Progenitor cell of endocrine pancreas (in vitro differentiated cells): ENCODE results near the gene CERK. TPM values are rescaled to one million over a fixed set of nuclear protein-coding genes. Genes with fewer than 3 reads are reported as not detected.
"Not testable (repeated sequence)": the region's sequence is repeated elsewhere in the genome, so short reads cannot be mapped to it uniquely, and the experiment has no call there.

Experiments used
- DNase-seq: peaks from one replicate; pipeline ENCODE4 v3.0.0; 2021; ENCODE audit warnings: low spot score; ENCODE audit not compliant: unreplicated experiment
- H3K27ac Mint-ChIP-seq: 2 replicates; pipeline ENCODE4 v1.8.0; 2021; ENCODE audit warnings: mild to moderate bottlenecking, moderate library complexity, mixed read lengths
- H3K27me3 Mint-ChIP-seq: 2 replicates; pipeline ENCODE4 v1.8.0; 2021; ENCODE audit warnings: mixed read lengths
- H3K36me3 Mint-ChIP-seq: 2 replicates; pipeline ENCODE4 v1.8.0; 2022; ENCODE audit warnings: mixed read lengths; ENCODE audit not compliant: insufficient read depth
- H3K4me1 Mint-ChIP-seq: 2 replicates; pipeline ENCODE4 v1.8.0; 2021; ENCODE audit warnings: low read depth, mixed read lengths
- H3K4me3 Mint-ChIP-seq: 2 replicates; pipeline ENCODE4 v1.8.0; 2021; ENCODE audit warnings: low read depth, mild to moderate bottlenecking, moderate library complexity, mixed read lengths
- H3K9me3 Mint-ChIP-seq: 2 replicates; pipeline ENCODE4 v1.8.0; 2021; ENCODE audit warnings: low read depth, mixed read lengths
- total RNA-seq: library from RNA; stranded (reverse); gene quantifications from 2 replicates; pipeline ENCODE4 v1.2.1, GENCODE V29; 2021
- TF ChIP-seq, protein P1 (sequence below): fragments of 200-600 bp; sonication (generic); IDR thresholded peaks from one replicate; pipeline ENCODE4 v1.5.0; 2021; ENCODE audit warnings: antibody characterized with exemption, mild to moderate bottlenecking; ENCODE audit not compliant: unreplicated experiment

CERK gene
- total RNA-seq, 1 donor from 2014 or later: 62.0 TPM

DNA sequence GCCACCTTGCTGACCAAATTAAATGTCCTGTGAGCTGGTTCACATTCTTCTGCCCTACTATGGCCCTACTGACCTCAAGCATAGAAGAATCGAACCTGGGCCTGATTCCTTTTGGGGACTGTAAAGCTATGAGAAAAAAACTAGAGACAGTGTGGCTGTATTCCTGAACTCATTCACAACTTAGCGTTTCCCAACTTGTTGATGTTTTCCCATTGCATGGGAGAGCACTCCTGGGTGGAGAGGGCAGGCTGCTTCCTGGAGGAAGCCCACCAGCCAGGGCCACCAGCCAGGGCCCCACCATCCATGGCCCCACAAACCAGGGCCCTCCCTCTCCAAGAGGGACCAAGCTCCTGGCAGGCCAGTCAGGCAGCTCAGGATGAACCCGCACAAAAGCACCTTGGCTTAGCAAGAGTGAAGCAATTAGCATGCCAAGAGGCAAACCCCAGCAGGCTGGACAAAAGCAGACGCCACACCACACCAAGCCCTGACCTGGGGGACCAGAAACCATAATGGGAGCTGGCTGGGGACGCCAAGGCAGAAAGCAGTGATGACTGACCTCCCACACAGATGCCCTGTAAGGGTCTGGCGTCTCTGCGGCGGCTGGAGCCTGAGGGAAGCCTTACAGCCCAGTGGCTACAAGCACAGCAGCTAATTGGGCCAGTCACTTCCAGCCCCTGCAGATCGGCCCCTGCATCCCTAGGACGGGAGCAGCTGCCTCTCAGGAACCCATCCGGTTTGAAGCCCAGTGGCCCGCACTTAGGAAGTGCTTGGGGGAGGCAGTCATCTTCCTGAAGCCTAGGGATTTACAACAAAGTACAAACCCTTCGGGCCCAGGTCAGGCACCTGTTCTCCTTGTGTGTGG lies 2.1 kb downstream of the CERK start:
- TF ChIP-seq, protein P1, sequence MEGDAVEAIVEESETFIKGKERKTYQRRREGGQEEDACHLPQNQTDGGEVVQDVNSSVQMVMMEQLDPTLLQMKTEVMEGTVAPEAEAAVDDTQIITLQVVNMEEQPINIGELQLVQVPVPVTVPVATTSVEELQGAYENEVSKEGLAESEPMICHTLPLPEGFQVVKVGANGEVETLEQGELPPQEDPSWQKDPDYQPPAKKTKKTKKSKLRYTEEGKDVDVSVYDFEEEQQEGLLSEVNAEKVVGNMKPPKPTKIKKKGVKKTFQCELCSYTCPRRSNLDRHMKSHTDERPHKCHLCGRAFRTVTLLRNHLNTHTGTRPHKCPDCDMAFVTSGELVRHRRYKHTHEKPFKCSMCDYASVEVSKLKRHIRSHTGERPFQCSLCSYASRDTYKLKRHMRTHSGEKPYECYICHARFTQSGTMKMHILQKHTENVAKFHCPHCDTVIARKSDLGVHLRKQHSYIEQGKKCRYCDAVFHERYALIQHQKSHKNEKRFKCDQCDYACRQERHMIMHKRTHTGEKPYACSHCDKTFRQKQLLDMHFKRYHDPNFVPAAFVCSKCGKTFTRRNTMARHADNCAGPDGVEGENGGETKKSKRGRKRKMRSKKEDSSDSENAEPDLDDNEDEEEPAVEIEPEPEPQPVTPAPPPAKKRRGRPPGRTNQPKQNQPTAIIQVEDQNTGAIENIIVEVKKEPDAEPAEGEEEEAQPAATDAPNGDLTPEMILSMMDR: no peak
- Mint-ChIP-seq H3K36me3 (peaks cover 5% of the 10 kb centered on the region), H3K9me3 (no peaks in the 10 kb centered on the region), H3K27ac (no peak overlapping the region), H3K27me3 (no peaks in the 10 kb centered on the region), H3K4me1 (peaks cover 30% of the 10 kb centered on the region), H3K4me3 (peak overlapping the region; percentile 85)
- no peak for DNase-seq

GRCh38 chr22:46734830-46735453 lies 3.1 kb downstream of the CERK start:
- H3K27ac Mint-ChIP-seq: peak overlapping the region; percentile 52
- H3K27me3 Mint-ChIP-seq: no peaks in the 10 kb centered on the region
- H3K9me3 Mint-ChIP-seq: no peaks in the 10 kb centered on the region
- peaks cover 5% of the 10 kb centered on the region for H3K36me3 Mint-ChIP-seq
- no peak for DNase-seq
- TF ChIP-seq, protein P1: no peak
- peaks cover 28% of the 10 kb centered on the region for H3K4me1 Mint-ChIP-seq
- H3K4me3 Mint-ChIP-seq: peak overlapping the region; percentile 14

DNA sequence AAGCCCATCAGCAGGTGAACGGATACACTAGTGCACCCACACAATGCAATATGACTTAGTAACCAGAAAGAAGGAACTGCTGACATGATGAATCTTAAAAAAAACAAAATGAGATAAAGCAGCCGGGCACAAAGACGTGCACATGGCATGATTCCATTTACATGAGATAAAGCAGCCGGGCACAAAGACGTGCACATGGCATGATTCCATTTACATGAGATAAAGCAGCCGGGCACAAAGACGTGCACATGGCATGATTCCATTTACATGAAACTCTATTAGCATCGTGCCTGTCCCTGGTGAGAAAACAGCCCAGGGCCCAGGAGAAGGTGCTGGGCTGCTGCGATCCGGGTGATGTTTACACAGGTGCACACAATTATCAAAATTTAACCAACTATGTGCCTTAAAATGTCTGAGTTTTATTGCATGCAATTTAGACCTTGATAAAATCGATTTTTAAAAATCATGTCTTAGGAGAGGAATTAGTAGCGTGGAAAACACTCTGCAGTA lies 3.8 kb downstream of the CERK start:
- not testable (repeated sequence) for DNase-seq, H3K36me3 Mint-ChIP-seq, H3K9me3 Mint-ChIP-seq, H3K27me3 Mint-ChIP-seq, H3K27ac Mint-ChIP-seq
- Mint-ChIP-seq H3K4me3 (peak overlapping the region; percentile 43), H3K4me1 (peaks cover 27% of the 10 kb centered on the region)

DNA sequence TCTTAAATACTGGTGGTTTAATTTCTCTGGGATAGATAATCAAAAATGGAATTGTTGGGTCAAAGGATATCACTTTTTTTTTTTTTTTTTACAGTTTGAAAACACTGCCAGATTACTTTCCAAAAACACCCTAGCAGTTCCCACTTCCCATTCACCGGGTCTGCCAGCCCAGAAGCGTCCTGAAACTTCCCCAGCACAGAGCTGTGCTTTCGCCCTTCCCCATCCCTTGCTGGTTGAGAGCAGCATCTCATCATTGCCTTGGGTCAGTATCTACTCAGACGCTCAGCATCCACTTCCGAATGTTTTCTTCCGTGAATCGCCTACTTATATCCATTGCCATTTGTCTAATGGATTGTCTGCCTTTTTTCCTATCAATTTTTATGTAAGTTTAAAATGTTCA lies 5.5 kb downstream of the CERK start:
- Mint-ChIP-seq H3K27ac (no peak overlapping the region), H3K4me1 (peaks cover 26% of the 10 kb centered on the region), H3K27me3 (no peaks in the 10 kb centered on the region), H3K9me3 (no peaks in the 10 kb centered on the region), H3K4me3 (no peak overlapping the region), H3K36me3 (peaks cover 5% of the 10 kb centered on the region)
- TF ChIP-seq, protein P1: no peak
- no peak for DNase-seq

DNA sequence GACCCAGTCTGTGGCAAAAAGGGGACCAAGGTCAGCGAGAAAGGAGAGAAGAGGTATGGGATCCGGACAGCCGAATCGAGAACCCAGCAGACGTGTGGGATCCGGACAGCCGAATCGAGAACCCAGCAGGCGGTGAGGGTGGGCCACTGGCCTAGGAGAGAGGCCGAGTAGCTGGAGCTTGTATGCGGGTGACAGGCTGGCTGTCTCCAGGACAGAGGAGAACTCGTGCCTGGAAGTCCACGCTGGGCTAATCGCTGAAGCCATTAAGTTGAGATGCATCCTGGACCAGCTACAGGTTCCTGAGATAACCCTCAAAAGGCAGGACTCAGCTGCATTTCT lies 6.0 kb downstream of the CERK start:
- Mint-ChIP-seq H3K4me3 (no peak overlapping the region), H3K27me3 (no peaks in the 10 kb centered on the region), H3K9me3 (no peaks in the 10 kb centered on the region), H3K27ac (no peak overlapping the region), H3K4me1 (peaks cover 24% of the 10 kb centered on the region), H3K36me3 (peaks cover 5% of the 10 kb centered on the region)
- TF ChIP-seq, protein P1: no peak
- DNase-seq: no peak
